COLO668 (cell line): ENCODE results near the gene AGAP1.
A peak's percentile ranks its signal among the peaks of the same experiment; 100 is the strongest.
"Not testable (repeated sequence)": the region's sequence is repeated elsewhere in the genome, so short reads cannot be mapped to it uniquely, and the experiment has no call there.

Experiments
- DNase-seq: peaks from one replicate; lab custom pipeline; 2025; ENCODE audit not compliant: unreplicated experiment; lab: John Stamatoyannopoulos, UW

The AGAP1 gene

DNA sequence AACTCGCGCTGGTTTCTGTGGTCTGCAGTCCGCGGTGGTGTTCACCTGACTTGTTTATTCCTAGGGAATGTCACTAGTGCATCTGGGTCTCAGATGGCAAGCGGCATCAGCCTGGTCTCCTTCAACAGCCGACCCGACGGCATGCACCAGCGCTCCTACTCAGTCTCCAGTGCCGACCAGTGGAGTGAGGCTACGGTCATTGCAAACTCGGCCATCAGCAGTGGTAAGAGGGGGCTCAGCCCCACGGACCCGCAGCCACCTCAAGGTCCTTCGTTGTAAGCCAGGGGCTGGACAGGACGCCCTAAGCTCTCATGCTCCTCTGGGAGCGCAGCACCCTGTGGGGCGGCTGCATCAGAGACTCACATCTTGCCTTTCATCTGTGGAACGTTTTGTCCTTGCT is 436.9 kb downstream of the AGAP1 start:
- DNase-seq: no peak

DNA sequence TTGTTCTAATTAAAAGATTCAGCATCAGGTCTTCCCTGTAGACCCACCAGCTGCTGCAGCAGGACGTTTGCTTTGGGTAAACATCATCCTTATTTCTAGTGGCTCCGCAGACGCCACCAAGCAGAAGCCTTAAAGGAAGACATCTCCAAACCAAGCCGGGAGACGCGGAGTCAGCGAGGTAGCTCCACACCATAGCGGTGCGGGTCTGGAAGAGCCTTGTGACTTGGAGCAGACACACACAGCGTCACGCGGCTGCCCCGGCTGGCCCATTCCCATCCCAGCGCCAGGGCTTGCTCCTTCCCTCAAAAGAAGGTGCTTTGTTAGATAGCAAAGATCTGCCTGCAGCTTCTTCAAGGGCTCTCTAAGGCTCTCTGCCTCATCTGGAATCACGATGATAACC is 437.8 kb downstream of the AGAP1 start:
- no peak for DNase-seq

- no peak for DNase-seq
Observed at GRCh38 chr2:235934059-235934773, 440.4 kb downstream of the AGAP1 start.

GRCh38 chr2:235934774-235935484 is 441.1 kb downstream of the AGAP1 start:
- DNase-seq: no peak

GRCh38 chr2:235935773-235936172 is 441.9 kb downstream of the AGAP1 start:
- DNase-seq: no peak

DNA sequence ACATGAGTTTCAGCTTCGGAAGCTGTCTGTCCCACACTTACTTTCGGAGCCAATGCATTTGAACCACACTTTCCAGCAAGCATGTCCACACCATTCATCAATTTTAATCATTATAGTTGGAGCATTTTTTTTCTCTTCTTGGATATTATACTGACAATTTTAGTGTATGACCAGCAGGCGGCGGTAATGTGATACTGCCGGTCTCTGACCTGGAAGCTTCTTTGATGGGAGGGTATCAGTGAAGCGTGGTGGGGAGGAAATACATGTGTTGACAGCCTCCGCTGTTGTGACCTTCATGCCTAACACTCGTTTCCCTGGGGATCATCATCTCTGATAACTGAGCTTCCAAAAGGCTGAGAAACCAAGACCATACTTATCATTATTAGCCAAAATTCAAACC is 442.6 kb downstream of the AGAP1 start:
- DNase-seq: peak; percentile 10

DNA sequence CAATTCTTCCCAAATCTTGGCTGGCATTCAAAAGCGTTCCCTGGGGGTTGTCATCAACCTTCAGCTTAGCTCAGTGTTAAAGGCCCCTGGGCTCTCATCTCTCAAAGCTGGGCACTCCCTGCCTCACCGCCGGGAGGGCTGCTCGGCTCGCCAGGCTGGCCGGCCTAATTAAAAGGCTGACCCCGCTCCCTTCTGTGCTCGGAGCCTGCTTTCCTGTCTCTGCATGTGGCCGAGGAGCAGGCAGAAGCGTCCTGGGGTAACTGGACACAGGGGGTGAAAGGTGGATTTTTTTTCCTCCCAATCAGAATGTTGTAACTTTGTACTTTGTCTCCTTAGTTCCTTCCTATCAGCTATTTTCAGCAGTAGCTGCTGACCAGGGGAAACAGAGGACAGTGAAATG is 443.2 kb downstream of the AGAP1 start:
- no peak for DNase-seq

DNA sequence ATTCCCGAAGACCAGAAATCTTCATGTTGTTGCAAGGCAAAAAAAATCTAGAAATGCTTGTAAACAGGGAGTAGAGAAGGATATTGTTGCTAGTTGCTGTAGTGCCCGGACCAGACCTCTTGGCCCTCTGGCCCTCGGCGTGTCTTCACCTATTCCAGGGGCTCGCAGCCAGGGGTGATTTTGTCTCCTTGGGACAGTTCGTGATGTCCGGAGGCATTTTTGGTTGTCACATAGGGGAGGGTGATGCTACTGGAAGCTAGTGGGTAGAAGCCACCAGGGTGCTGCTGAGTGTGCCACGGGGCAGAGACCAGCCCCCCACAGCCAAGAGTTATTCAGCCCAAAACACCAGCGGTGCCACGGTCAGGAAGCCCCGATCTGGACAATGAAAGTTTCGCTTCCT is 443.7 kb downstream of the AGAP1 start:
- no peak for DNase-seq

- no peak for DNase-seq
Observed at GRCh38 chr2:235937936-235938335, 444.1 kb downstream of the AGAP1 start.

GRCh38 chr2:235938611-235939010 is 444.8 kb downstream of the AGAP1 start:
- no peak for DNase-seq

GRCh38 chr2:235939471-235939870 is 445.6 kb downstream of the AGAP1 start:
- DNase-seq: no peak

DNA sequence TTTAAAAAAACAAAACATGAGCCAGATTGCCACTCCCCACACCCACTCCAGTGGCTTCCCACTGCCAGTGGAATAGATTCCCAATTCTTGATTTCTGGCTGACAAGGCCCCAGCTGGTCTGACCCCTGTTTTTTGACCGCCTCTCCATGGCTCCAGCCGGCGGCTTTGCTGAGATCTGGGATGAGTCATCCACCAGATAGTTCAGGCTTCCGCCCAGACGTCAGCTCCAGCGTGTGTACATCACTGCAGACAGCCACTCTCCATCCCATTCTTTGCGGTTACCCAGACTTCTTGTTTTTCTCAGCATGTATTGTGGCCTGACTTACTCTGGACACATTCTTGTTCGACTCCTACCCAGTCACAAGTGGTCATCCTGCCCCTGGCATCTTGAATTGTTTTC is 446.5 kb downstream of the AGAP1 start:
- no peak for DNase-seq

DNA sequence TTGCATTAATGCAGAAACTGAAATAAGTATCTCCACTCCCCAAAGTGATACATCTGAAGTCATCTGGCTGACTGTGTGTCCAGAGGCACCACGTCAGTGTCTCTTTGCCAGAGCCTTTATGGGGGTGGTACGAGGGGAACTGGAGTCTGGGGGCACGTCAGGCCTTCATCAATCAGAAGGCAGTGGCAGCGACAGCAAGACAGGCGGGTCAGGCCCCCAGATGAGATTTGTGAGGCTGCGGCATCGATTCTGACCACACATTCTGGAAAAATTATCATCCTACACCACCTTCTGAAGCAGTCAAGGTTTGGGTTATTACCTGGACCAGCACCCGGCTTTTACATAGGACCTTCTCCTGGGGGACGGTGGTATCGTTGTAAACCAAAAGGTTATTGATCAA is 450.7 kb downstream of the AGAP1 start:
- no peak for DNase-seq

DNA sequence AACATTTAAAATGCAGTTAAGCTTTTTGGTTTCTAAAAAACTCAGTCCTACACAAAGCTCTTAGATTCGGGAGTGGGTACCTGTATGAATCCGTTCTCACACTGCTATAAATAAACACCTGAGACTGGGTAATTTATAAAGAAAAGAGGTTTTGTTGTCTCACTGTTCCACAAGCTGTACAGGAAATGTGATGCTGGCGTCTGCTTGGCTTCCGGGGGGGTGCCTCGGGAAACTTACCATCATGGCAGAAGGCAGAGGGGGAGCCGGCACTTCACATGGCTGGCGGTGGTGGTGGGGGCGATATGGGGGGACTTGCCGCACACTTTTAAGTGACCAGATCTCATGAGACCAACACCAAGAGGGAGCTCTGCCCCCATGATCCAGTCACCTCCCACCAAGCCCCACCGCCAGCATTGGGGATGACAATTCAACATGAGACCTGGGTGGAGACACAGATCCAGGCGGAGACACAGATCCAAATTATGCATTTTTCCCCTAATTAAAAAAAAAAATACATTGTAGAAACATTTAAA is 451.8 kb downstream of the AGAP1 start:
- no peak for DNase-seq

- no peak for DNase-seq
Observed at GRCh38 chr2:235946590-235946989, 452.7 kb downstream of the AGAP1 start.

DNA sequence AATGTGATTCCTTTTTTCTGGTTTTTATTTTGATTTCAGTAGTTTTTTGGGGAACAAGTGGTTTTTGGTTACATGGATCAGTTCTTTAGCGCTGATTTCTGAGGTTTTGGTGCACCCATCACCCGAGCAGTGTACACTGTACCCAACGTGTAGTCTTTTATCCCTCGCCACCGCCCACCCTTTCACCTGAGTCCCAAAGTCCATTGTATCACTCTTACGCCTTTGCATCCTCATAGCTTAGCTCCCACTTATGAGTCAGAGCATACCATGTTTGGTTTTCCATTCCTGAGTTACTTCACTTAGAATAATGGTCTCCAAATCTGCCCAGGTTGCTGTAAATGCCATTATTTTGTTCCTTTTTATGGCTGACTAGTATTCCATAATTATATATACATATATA is 453.2 kb downstream of the AGAP1 start:
- not testable (repeated sequence) for DNase-seq

DNA sequence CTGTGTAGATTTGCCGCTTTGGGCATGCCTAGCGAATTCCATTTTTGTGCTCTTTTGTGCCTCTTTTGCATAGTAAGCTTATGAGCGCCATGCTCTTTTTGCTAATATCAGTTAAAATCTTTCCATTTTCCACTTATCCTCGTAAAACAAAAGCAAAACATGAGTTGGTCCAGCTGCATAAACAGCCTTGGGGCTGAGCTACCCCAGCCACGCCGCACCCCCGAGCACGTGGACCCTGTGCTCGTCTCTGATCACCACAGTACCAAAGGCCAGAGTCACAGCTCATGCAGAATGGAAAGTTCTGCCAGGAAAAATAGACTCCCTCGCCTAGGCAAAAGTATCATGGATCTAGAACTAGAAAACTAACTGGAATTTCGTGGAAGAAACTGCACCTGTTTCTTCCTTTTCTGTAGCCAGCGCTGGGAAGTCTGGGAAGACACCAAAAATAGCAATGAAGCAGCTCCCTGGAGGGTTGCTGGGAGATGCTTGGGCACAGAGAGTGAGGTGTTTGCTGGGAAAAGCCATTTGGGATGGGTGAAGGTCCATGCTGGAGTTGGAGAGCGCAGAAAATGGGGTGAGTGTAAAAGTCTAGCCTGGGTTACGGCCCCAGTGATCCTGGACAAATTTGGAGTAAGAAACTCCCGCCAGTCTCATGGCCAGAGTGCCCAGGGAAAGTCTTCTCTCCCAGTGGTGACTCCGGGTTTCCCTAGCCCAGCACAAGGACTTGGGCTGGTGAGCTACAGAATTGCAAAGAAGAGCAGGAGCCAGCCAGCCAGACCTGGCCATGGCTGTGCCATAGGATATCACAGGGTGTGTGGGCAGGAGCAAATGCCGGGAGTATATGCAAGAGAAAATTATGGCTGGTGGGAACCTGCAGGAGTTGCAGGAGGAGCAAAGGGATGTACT is 456.0 kb downstream of the AGAP1 start:
- no peak for DNase-seq

- DNase-seq: no peak
Observed at GRCh38 chr2:235950473-235950809, 456.6 kb downstream of the AGAP1 start.

DNA sequence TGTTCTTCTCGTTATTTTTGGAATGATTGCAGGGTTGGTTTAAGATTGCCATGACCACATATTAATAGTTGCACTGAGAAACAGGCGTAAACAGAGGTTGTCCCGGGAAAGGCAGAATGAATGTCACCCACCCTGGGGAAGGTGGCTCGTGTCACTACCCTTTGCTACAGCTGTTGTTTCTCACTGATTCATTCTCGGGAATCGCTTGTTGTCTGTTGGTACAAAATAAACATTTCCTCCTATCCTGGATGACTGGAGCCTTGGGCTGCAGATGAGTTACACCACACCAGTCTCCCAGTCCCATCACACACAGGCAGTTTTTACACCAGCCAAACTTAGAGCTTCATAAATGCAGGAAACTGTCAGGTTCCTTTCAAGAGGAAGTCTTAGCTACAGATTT is 457.6 kb downstream of the AGAP1 start:
- no peak for DNase-seq

DNA sequence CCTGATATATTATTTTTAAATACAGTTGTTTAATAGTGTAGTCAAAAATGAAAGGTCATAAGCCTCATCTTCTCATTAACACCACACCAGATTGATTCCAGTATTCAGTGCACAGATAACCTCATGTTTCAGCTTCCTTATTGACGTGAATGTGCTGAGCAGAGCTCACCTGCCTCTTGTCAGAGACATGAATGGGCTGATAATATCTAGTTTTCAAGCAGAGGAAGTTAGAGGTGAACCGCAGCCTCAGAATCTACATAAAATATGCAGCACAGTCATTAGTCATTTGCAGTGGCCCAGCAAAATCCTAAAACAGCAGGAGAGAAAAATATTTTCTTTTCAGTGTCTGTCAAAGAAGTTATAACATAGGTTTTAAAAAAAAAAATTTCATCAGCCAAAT is 458.1 kb downstream of the AGAP1 start:
- no peak for DNase-seq

GRCh38 chr2:235952714-235953113 is 458.9 kb downstream of the AGAP1 start:
- no peak for DNase-seq

DNA sequence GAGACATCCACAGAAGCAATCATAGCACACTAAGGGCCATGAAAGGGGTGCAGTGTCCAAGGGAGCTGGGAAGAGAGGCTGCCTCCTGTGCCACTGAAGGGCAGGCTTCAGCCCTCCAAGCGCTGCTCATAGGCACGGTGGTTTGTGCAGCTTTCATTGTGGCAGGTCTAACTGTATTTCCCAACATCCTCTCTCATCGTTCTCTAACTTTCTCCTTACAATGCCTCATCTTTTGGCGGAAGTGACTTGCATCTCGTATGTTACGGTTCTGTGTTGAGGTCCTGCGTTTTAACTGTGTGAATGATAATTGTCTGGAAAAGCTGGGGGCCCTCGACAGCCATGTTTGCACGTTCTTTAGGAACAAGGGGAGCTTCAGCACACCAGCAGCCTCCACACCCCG is 460.4 kb downstream of the AGAP1 start:
- DNase-seq: no peak
